ENCODE results near the gene SLC8A1. TPM values are rescaled to one million over a fixed set of nuclear protein-coding genes. Genes with fewer than 3 reads are reported as not detected.

Gene SLC8A1
- total RNA-seq, 1 donor from 2014 or later, result 9.6 TPM

GRCh38 chr2:40310303-40310702, 141.6 kb downstream of the SLC8A1 start:
- no peak overlapping the region for H3K4me3 ChIP-seq
- no peak overlapping the region for H3K27ac Mint-ChIP-seq
- no peaks in the 10 kb centered on the region for H3K4me1 ChIP-seq
- no peak overlapping the region for H3K4me2 ChIP-seq
- no peaks in the 10 kb centered on the region for H3K79me2 ChIP-seq (ENCODE audit: low read depth)
- H3K27me3 ChIP-seq, result no peaks in the 10 kb centered on the region
- H3F3A ChIP-seq (ENCODE audit: low read depth), result no peaks in the 10 kb centered on the region
- no peak overlapping the region for H2AFZ ChIP-seq (replicated peaks)
- no peaks in the 10 kb centered on the region for H3K4me1 Mint-ChIP-seq
- H3K4me3 Mint-ChIP-seq, result no peak overlapping the region
- no peak for DNase-seq (ENCODE audit: low spot score)
- H4K20me1 ChIP-seq (ENCODE audit: low read depth), result no peaks in the 10 kb centered on the region
- TF ChIP-seq EZH2 (IDR thresholded peaks at IDR 0.05), result no peak
- TF ChIP-seq EZH2phosphoT487 (IDR thresholded peaks at IDR 0.05), result no peak
- TF ChIP-seq CTCF (IDR thresholded peaks at IDR 0.05), result no peak
- H3K9me3 ChIP-seq (ENCODE audit: low read depth), result peaks cover 13% of the 10 kb centered on the region
- peaks cover 6% of the 10 kb centered on the region for H3K36me3 ChIP-seq
- peaks cover 3% of the 10 kb centered on the region for H3K27me3 Mint-ChIP-seq (ENCODE audit: insufficient read depth, low read depth)
- H3K9me3 Mint-ChIP-seq, result peaks cover 10% of the 10 kb centered on the region
- no peak overlapping the region for H3K9ac ChIP-seq
- H3K27ac ChIP-seq, result no peak overlapping the region
- no peaks in the 10 kb centered on the region for H3K36me3 Mint-ChIP-seq

GRCh38 chr2:40304340-40304739, 147.6 kb downstream of the SLC8A1 start:
- Mint-ChIP-seq H3K36me3 (no peaks in the 10 kb centered on the region), H3K27me3 (ENCODE audit: insufficient read depth, low read depth) (peaks cover 5% of the 10 kb centered on the region), H3K27ac (no peak overlapping the region), H3K4me3 (no peak overlapping the region), H3K4me1 (no peaks in the 10 kb centered on the region), H3K9me3 (no peaks in the 10 kb centered on the region)
- no peak overlapping the region for H2AFZ ChIP-seq (replicated peaks)
- no peak overlapping the region for H3K9ac ChIP-seq
- H3K27ac ChIP-seq, result no peak overlapping the region
- H4K20me1 ChIP-seq (ENCODE audit: low read depth), result no peaks in the 10 kb centered on the region
- no peaks in the 10 kb centered on the region for H3F3A ChIP-seq (ENCODE audit: low read depth)
- no peaks in the 10 kb centered on the region for H3K79me2 ChIP-seq (ENCODE audit: low read depth)
- no peak for TF ChIP-seq CTCF (IDR thresholded peaks at IDR 0.05)
- TF ChIP-seq EZH2 (IDR thresholded peaks at IDR 0.05), result no peak
- DNase-seq (ENCODE audit: low spot score), result no peak
- H3K4me2 ChIP-seq, result no peak overlapping the region
- H3K4me1 ChIP-seq, result no peaks in the 10 kb centered on the region
- no peaks in the 10 kb centered on the region for H3K9me3 ChIP-seq (ENCODE audit: low read depth)
- no peaks in the 10 kb centered on the region for H3K27me3 ChIP-seq
- no peak overlapping the region for H3K4me3 ChIP-seq
- no peaks in the 10 kb centered on the region for H3K36me3 ChIP-seq

- Mint-ChIP-seq H3K4me1 (no peaks in the 10 kb centered on the region), H3K27ac (no peak overlapping the region), H3K36me3 (no peaks in the 10 kb centered on the region), H3K27me3 (ENCODE audit: insufficient read depth, low read depth) (peaks cover 5% of the 10 kb centered on the region), H3K4me3 (no peak overlapping the region), H3K9me3 (no peaks in the 10 kb centered on the region)
- Histone ChIP-seq H3K27ac (no peak overlapping the region), H3K4me3 (no peak overlapping the region), H3K9me3 (ENCODE audit: low read depth) (no peaks in the 10 kb centered on the region), H3K79me2 (ENCODE audit: low read depth) (no peaks in the 10 kb centered on the region), H4K20me1 (ENCODE audit: low read depth) (no peaks in the 10 kb centered on the region), H3K4me1 (no peaks in the 10 kb centered on the region), H3K36me3 (no peaks in the 10 kb centered on the region), H3K27me3 (no peaks in the 10 kb centered on the region), H3F3A (ENCODE audit: low read depth) (no peaks in the 10 kb centered on the region), H2AFZ (replicated peaks) (no peak overlapping the region), H3K9ac (no peak overlapping the region), H3K4me2 (no peak overlapping the region)
- no peak for TF ChIP-seq EZH2phosphoT487 (IDR thresholded peaks at IDR 0.05)
- no peak for TF ChIP-seq CTCF (IDR thresholded peaks at IDR 0.05)
- no peak for TF ChIP-seq EZH2 (IDR thresholded peaks at IDR 0.05)
- no peak for DNase-seq (ENCODE audit: low spot score)
Measured at GRCh38 chr2:40303746-40304145, 148.1 kb downstream of the SLC8A1 start.

Data from neural progenitor cell (in vitro differentiated cells).